ENCODE measurements around the gene NLRP5.

Gene NLRP5

GRCh38 chr19:56071151-56071550 is 84.6 kb downstream of the NLRP5 start:
- no peak for DNase-seq (ENCODE audit: low read depth in 2 of 3, low spot score in 2 of 3)

GRCh38 chr19:56076498-56076897 is 89.9 kb downstream of the NLRP5 start:
- DNase-seq (ENCODE audit: low read depth in 2 of 3, low spot score in 2 of 3), result no peak

- no peak for DNase-seq (ENCODE audit: low read depth in 2 of 3, low spot score in 2 of 3)
Observed at GRCh38 chr19:56079609-56080008, 93.0 kb downstream of the NLRP5 start.

GRCh38 chr19:56080669-56081401 is 94.3 kb downstream of the NLRP5 start:
- peak; percentile 24 to 63 (median 63) for DNase-seq (ENCODE audit: low read depth in 2 of 3, low spot score in 2 of 3)

GRCh38 chr19:56083668-56084067 is 97.1 kb downstream of the NLRP5 start:
- DNase-seq (ENCODE audit: low read depth in 2 of 3, low spot score in 2 of 3), result no peak

- no peak for DNase-seq (ENCODE audit: low read depth in 2 of 3, low spot score in 2 of 3)
Observed at GRCh38 chr19:56084835-56085536, 98.4 kb downstream of the NLRP5 start.

GRCh38 chr19:56085571-56086275 is 99.1 kb downstream of the NLRP5 start:
- no peak for DNase-seq (ENCODE audit: low read depth in 2 of 3, low spot score in 2 of 3)

GRCh38 chr19:56086671-56087430 is 100.3 kb downstream of the NLRP5 start:
- DNase-seq (ENCODE audit: low read depth in 2 of 3, low spot score in 2 of 3), result no peak

GRCh38 chr19:56087647-56088496 is 101.3 kb downstream of the NLRP5 start:
- DNase-seq (ENCODE audit: low read depth in 2 of 3, low spot score in 2 of 3), result no peak

- DNase-seq (ENCODE audit: low read depth in 2 of 3, low spot score in 2 of 3), result no peak
Observed at GRCh38 chr19:56088497-56089215, 102.1 kb downstream of the NLRP5 start.

- no peak for DNase-seq (ENCODE audit: low read depth in 2 of 3, low spot score in 2 of 3)
Observed at GRCh38 chr19:56089344-56089743, 102.8 kb downstream of the NLRP5 start.

GRCh38 chr19:56091066-56091490 is 104.5 kb downstream of the NLRP5 start:
- DNase-seq (ENCODE audit: low read depth in 2 of 3, low spot score in 2 of 3), result no peak

- DNase-seq (ENCODE audit: low read depth in 2 of 3, low spot score in 2 of 3), result no peak
Observed at GRCh38 chr19:56091751-56092546, 105.4 kb downstream of the NLRP5 start.

GRCh38 chr19:56092685-56093631 is 106.4 kb downstream of the NLRP5 start:
- DNase-seq (ENCODE audit: low read depth in 2 of 3, low spot score in 2 of 3), result no peak

- no peak for DNase-seq (ENCODE audit: low read depth in 2 of 3, low spot score in 2 of 3)
Observed at GRCh38 chr19:56094449-56094848, 107.9 kb downstream of the NLRP5 start.

- no peak for DNase-seq (ENCODE audit: low read depth in 2 of 3, low spot score in 2 of 3)
Observed at GRCh38 chr19:56096665-56097064, 110.1 kb downstream of the NLRP5 start.

GRCh38 chr19:56097306-56097705 is 110.7 kb downstream of the NLRP5 start:
- DNase-seq (ENCODE audit: low read depth in 2 of 3, low spot score in 2 of 3), result no peak

GRCh38 chr19:56097776-56098175 is 111.2 kb downstream of the NLRP5 start:
- no peak for DNase-seq (ENCODE audit: low read depth in 2 of 3, low spot score in 2 of 3)

All from activated CD8-positive, alpha-beta memory T cell treated with anti-CD3 and anti-CD28 coated beads for 48 hours (primary cell).